Neural progenitor cell (in vitro differentiated cells): ENCODE results near the gene LAX1.

Experiments
- EZH2 ChIP-seq: fragments of 200-600 bp; sonication (generic); IDR thresholded peaks from 2 replicates; pipeline ENCODE4 v1.6.1; 2017; ENCODE audit warnings: antibody characterized with exemption, mild to moderate bottlenecking, moderate library complexity
- EZH2phosphoT487 ChIP-seq: fragments of 200-600 bp; sonication (generic); IDR thresholded peaks from 2 replicates; pipeline ENCODE4 v1.6.1; 2017; ENCODE audit warnings: antibody characterized with exemption
- TF ChIP-seq, protein P1 (sequence below): fragments of 200-600 bp; sonication (generic); IDR thresholded peaks from 2 replicates; pipeline ENCODE4 v1.5.1; 2017; ENCODE audit warnings: antibody characterized with exemption, mild to moderate bottlenecking

DNA sequence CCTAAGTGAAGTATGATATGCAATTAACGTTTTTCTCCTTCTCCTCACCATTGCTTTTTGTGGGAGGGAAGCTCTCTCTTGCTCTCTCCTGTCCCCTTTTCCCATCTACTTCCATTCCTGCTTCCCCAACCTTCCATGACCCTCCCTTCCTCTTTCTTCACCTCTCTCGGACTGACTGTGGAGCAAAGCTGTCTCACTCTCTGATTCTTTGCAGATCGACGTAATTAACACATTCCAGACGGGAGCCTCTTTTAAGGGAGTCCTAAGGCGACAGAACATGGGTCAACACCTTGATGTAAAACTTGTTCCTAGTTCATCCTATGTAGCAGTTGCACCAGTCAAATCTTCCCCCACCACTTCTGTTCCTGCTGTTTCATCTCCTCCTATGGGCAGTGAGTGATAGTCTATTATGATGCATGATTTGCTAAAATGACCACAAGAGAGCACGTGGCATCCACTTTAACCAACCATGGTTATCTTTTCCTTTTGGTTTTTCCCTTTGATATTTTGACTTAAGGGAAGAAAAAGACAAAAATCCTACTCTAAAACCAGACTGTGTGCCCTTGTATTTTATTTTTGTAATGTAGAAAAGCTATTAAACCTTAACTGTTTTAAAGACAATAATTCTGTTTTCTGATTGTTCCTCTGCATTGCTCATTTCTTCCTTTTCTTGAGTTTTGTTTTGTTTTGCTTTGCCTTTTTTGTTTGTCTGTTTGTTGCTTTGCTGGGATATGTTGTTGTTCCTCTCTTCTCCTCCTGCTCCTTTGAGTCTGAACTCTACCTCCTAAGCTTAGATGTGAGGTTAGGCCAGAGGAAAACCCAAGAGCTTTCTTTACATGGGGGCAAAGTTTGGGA lies 31.7 kb upstream of the LAX1 start:
- TF ChIP-seq, protein P1, sequence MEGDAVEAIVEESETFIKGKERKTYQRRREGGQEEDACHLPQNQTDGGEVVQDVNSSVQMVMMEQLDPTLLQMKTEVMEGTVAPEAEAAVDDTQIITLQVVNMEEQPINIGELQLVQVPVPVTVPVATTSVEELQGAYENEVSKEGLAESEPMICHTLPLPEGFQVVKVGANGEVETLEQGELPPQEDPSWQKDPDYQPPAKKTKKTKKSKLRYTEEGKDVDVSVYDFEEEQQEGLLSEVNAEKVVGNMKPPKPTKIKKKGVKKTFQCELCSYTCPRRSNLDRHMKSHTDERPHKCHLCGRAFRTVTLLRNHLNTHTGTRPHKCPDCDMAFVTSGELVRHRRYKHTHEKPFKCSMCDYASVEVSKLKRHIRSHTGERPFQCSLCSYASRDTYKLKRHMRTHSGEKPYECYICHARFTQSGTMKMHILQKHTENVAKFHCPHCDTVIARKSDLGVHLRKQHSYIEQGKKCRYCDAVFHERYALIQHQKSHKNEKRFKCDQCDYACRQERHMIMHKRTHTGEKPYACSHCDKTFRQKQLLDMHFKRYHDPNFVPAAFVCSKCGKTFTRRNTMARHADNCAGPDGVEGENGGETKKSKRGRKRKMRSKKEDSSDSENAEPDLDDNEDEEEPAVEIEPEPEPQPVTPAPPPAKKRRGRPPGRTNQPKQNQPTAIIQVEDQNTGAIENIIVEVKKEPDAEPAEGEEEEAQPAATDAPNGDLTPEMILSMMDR, result no peak
- TF ChIP-seq EZH2 (no peak), EZH2phosphoT487 (no peak)
